ENCODE data around the gene BARHL1. TPM values are rescaled to one million over a fixed set of nuclear protein-coding genes. Genes with fewer than 3 reads are reported as not detected.

The BARHL1 gene
- total RNA-seq, 1 donor from 2014 or later, result not detected

- no peak overlapping the region for H3K4me3 ChIP-seq
- DNase-seq (ENCODE audit: low spot score in 2 of 2), result no peak
- no peaks in the 10 kb centered on the region for H3K27me3 ChIP-seq
- no peaks in the 10 kb centered on the region for H3K9me3 ChIP-seq
- TF ChIP-seq, protein P1, sequence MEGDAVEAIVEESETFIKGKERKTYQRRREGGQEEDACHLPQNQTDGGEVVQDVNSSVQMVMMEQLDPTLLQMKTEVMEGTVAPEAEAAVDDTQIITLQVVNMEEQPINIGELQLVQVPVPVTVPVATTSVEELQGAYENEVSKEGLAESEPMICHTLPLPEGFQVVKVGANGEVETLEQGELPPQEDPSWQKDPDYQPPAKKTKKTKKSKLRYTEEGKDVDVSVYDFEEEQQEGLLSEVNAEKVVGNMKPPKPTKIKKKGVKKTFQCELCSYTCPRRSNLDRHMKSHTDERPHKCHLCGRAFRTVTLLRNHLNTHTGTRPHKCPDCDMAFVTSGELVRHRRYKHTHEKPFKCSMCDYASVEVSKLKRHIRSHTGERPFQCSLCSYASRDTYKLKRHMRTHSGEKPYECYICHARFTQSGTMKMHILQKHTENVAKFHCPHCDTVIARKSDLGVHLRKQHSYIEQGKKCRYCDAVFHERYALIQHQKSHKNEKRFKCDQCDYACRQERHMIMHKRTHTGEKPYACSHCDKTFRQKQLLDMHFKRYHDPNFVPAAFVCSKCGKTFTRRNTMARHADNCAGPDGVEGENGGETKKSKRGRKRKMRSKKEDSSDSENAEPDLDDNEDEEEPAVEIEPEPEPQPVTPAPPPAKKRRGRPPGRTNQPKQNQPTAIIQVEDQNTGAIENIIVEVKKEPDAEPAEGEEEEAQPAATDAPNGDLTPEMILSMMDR (IDR thresholded peaks at IDR 0.05), result no peak
- intact Hi-C loops (cut with DNase I), result no loop called here
- peaks cover 35 to 57% of the 10 kb centered on the region in 2 donors for H3K36me3 ChIP-seq
- no peak overlapping the region for H3K27ac ChIP-seq
- no peaks in the 10 kb centered on the region for H3K4me1 ChIP-seq
Measured at GRCh38 chr9:132638240-132638639, 55.8 kb downstream of the BARHL1 start.

DNA sequence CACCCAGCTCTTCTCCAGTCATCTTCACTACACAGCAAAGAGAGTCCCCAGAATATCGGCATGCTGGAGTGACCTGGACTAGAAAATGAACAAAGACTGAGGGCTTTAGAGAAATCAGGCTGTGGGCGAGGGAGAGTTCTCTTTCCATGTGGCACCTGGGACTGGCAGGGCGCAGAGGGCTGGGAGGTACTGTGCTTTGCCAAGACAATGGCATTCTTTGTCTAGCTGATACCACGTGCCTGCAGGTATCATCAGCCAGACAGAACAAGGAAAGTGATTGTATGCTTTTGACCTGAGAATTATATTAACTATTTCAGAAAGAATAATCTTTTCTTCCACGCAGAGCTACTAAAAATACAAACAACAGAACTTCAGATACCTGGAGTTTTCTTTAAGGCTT is 56.9 kb downstream of the BARHL1 start:
- H3K27me3 ChIP-seq, result no peaks in the 10 kb centered on the region
- no peak overlapping the region for H3K27ac ChIP-seq
- no peaks in the 10 kb centered on the region for H3K9me3 ChIP-seq
- H3K4me3 ChIP-seq, result no peak overlapping the region
- H3K36me3 ChIP-seq, result peaks cover 37 to 67% of the 10 kb centered on the region in 2 donors
- no peaks in the 10 kb centered on the region for H3K4me1 ChIP-seq
- intact Hi-C loops (cut with DNase I), result no loop called here
- TF ChIP-seq, protein P1 (IDR thresholded peaks at IDR 0.05), result no peak
- no peak for DNase-seq (ENCODE audit: low spot score in 2 of 2)

Other genes with a start within 250 kb of the BARHL1 start
- gene SETX, start 227.6 kb upstream of the BARHL1 start, total RNA-seq, result 31.2 TPM
- 2.3 TPM for gene TTF1, start 175.8 kb upstream of the BARHL1 start, total RNA-seq
- gene CFAP77, start 172.4 kb upstream of the BARHL1 start, total RNA-seq, result not detected
- gene DDX31, start 87.4 kb downstream of the BARHL1 start, total RNA-seq, result 20.4 TPM
- gene GTF3C4, start 87.9 kb downstream of the BARHL1 start, total RNA-seq, result 9.8 TPM

All from ascending aorta (tissue), 2 donors.